Measurements from ENCODE around the gene PROSER2. TPM values are rescaled to one million over a fixed set of nuclear protein-coding genes. Genes with fewer than 3 reads are reported as not detected.

The PROSER2 gene
- total and polyA plus RNA-seq, 9 of the 15 experiments (the other 6 are each of a cell fraction or from before 2014, with no cell fraction given) = 0.62 to 14.8 (median 2.9) TPM

DNA sequence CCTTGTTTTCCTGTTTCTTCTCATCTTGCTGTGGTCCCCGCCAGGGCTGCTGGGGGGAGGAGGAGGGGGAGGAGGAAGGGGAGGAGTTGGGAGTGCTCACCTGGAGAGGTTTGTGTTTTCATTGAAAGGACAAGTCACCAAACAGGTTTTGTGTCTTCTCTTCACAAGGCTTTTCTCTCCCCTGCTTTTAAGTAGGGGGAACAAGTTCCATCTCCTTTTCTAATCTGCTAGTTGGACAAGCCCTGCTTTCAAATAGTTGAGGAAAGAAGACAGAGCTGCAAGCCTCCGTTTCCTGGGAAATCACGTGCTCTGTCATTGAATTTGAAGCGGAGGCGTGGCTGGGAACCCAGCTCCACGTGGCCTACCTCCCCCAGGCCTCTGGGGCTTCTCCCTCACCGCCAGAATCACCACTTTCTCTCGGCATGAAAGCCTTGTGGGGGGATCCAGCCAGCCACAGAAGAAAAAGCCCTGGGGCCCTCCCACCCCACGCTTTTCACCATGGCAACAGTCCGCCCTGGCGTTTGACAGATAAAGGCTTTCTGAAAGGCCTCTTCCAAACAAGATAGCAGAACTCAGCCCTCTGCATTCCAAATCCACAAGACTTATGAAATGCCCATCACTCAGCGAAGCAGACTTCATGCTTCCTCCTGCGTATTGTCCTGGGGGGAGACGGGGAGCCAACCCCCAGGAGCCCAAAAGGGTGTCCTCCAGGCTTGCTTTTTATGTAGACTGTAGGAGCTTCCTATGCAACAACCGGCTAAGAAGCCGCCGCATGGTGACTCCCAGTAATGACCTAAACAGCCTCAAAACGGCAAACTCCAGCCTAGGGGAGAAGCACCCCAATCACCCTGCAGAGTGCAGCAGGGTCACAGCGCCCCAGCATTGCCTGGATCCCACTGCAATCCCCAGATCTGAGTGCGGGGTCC lies 51.7 kb downstream of the PROSER2 start (continued):
- TF ChIP-seq, protein P1, sequence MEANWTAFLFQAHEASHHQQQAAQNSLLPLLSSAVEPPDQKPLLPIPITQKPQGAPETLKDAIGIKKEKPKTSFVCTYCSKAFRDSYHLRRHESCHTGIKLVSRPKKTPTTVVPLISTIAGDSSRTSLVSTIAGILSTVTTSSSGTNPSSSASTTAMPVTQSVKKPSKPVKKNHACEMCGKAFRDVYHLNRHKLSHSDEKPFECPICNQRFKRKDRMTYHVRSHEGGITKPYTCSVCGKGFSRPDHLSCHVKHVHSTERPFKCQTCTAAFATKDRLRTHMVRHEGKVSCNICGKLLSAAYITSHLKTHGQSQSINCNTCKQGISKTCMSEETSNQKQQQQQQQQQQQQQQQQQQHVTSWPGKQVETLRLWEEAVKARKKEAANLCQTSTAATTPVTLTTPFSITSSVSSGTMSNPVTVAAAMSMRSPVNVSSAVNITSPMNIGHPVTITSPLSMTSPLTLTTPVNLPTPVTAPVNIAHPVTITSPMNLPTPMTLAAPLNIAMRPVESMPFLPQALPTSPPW (CRISPR knock-in tag; IDR thresholded peaks at IDR 0.05) = peak; percentile 66
- TF ChIP-seq SMARCC2 (IDR thresholded peaks at IDR 0.05; ENCODE audit: low read depth) (no peak; the same call in 1 of the 2 replicates), SMAD1 (IDR thresholded peaks at IDR 0.05; ENCODE audit: low read depth, low read length, partially characterized antibody) (no peak), SOX6 (IDR thresholded peaks at IDR 0.05) (0 out of 2 replicates have a peak, but pooled peaks have one; percentile 50), PHB (CRISPR knock-in tag; IDR thresholded peaks at IDR 0.05) (no peak), PRPF4 (IDR thresholded peaks at IDR 0.05; ENCODE audit: insufficient read depth, low read depth, low read length, poor library complexity, severe bottlenecking) (no peak), ZBTB8A (IDR thresholded peaks at IDR 0.05; ENCODE audit: partially characterized antibody) (no peak), PTRF (tag; IDR thresholded peaks at IDR 0.05) (no peak), SMARCA4 (IDR thresholded peaks at IDR 0.05) (0 out of 2 replicates have a peak, but pooled peaks have one; percentile 11), ZKSCAN8 (CRISPR knock-in tag; IDR thresholded peaks at IDR 0.05) (no peak), ZFPM2 (CRISPR knock-in tag; IDR thresholded peaks at IDR 0.05) (no peak), ZNF695 (CRISPR knock-in tag; IDR thresholded peaks at IDR 0.05) (no peak), PRMT5 (CRISPR knock-in tag; IDR thresholded peaks at IDR 0.05) (no peak), EZH2 (IDR thresholded peaks at IDR 0.05; ENCODE audit: borderline replicate concordance, low read depth, low read length) (no peak), EGR1 (conservative IDR thresholded peaks at IDR 0.05) (peak; percentile 75), KLF10 (CRISPR knock-in tag; IDR thresholded peaks at IDR 0.05) (no peak)
- TF ChIP-seq, protein P2, sequence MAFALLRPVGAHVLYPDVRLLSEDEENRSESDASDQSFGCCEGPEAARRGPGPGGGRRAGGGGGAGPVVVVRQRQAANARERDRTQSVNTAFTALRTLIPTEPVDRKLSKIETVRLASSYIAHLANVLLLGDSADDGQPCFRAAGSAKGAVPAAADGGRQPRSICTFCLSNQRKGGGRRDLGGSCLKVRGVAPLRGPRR (CRISPR knock-in tag; IDR thresholded peaks at IDR 0.05) = no peak
- TF ChIP-seq, protein P3, sequence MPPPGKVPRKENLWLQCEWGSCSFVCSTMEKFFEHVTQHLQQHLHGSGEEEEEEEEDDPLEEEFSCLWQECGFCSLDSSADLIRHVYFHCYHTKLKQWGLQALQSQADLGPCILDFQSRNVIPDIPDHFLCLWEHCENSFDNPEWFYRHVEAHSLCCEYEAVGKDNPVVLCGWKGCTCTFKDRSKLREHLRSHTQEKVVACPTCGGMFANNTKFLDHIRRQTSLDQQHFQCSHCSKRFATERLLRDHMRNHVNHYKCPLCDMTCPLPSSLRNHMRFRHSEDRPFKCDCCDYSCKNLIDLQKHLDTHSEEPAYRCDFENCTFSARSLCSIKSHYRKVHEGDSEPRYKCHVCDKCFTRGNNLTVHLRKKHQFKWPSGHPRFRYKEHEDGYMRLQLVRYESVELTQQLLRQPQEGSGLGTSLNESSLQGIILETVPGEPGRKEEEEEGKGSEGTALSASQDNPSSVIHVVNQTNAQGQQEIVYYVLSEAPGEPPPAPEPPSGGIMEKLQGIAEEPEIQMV (tag; conservative IDR thresholded peaks at IDR 0.05; ENCODE audit: low read depth) = no peak
- TF ChIP-seq, protein P4, sequence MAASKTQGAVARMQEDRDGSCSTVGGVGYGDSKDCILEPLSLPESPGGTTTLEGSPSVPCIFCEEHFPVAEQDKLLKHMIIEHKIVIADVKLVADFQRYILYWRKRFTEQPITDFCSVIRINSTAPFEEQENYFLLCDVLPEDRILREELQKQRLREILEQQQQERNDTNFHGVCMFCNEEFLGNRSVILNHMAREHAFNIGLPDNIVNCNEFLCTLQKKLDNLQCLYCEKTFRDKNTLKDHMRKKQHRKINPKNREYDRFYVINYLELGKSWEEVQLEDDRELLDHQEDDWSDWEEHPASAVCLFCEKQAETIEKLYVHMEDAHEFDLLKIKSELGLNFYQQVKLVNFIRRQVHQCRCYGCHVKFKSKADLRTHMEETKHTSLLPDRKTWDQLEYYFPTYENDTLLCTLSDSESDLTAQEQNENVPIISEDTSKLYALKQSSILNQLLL (CRISPR knock-in tag; IDR thresholded peaks at IDR 0.05; ENCODE audit: borderline replicate concordance) = no peak
- TF ChIP-seq, protein P5, sequence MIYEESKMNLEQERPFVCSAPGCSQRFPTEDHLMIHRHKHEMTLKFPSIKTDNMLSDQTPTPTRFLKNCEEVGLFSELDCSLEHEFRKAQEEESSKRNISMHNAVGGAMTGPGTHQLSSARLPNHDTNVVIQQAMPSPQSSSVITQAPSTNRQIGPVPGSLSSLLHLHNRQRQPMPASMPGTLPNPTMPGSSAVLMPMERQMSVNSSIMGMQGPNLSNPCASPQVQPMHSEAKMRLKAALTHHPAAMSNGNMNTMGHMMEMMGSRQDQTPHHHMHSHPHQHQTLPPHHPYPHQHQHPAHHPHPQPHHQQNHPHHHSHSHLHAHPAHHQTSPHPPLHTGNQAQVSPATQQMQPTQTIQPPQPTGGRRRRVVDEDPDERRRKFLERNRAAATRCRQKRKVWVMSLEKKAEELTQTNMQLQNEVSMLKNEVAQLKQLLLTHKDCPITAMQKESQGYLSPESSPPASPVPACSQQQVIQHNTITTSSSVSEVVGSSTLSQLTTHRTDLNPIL (CRISPR knock-in tag; IDR thresholded peaks at IDR 0.05) = no peak
- TF ChIP-seq, protein P6, sequence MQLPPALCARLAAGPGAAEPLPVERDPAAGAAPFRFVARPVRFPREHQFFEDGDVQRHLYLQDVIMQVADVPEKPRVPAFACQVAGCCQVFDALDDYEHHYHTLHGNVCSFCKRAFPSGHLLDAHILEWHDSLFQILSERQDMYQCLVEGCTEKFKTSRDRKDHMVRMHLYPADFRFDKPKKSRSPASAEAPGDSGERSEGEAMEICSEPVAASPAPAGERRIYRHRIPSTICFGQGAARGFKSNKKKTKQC (CRISPR knock-in tag; IDR thresholded peaks at IDR 0.05) = 0 out of 2 replicates have a peak, but pooled peaks have one; percentile 44
